GM23338 (cell line): Measurements from ENCODE around the gene FBN2. TPM values are rescaled to one million over a fixed set of nuclear protein-coding genes. Genes with fewer than 3 reads are reported as not detected.

Experiments
- ATAC-seq: fragments of 200-7000 bp; cut with Tn5 transposase; 3 replicates; pipeline ENCODE4 v1.9.1; 2020
- DNase-seq: peaks from one replicate; pipeline ENCODE4 v3.0.0-alpha.2; 2015; ENCODE audit warnings: low spot score
- H2AFZ ChIP-seq: fragments of 200-600 bp; sonication (generic); 2 replicates; pipeline ENCODE4 v1.8.0; 2016; ENCODE audit warnings: antibody characterized with exemption, mild to moderate bottlenecking, moderate library complexity
- H3F3A ChIP-seq: fragments of 200-600 bp; sonication (generic); replicated peaks from 2 replicates; pipeline ENCODE4 v1.8.0; 2017; ENCODE audit warnings: antibody characterized with exemption, mixed run types, low read depth
- H3K27ac ChIP-seq: fragments of 200-600 bp; sonication (generic); 2 replicates; pipeline ENCODE4 v1.6.1; 2016; ENCODE audit warnings: low read depth
- H3K27me3 ChIP-seq: fragments of 200-600 bp; sonication (generic); 2 replicates; pipeline ENCODE4 v1.8.0; 2016; ENCODE audit warnings: mild to moderate bottlenecking, mixed run types, moderate library complexity; ENCODE audit not compliant: insufficient read depth
- H3K36me3 ChIP-seq: fragments of 200-600 bp; sonication (generic); 2 replicates; pipeline ENCODE4 v1.8.0; 2016; ENCODE audit warnings: mild to moderate bottlenecking; ENCODE audit not compliant: insufficient read depth
- H3K4me1 ChIP-seq: fragments of 200-600 bp; sonication (generic); 2 replicates; pipeline ENCODE4 v1.8.0; 2016; ENCODE audit warnings: mild to moderate bottlenecking, moderate library complexity; ENCODE audit not compliant: insufficient read depth
- H3K4me2 ChIP-seq: fragments of 200-600 bp; sonication (generic); 2 replicates; pipeline ENCODE4 v1.7.1; 2017; ENCODE audit warnings: mixed run types
- H3K4me3 ChIP-seq: fragments of 200-600 bp; sonication (generic); 2 replicates; pipeline ENCODE4 v1.6.1; 2016; ENCODE audit warnings: mixed run types
- H3K79me2 ChIP-seq: fragments of 200-600 bp; sonication (generic); replicated peaks from 2 replicates; pipeline ENCODE4 v1.8.0; 2017; ENCODE audit warnings: mild to moderate bottlenecking; ENCODE audit not compliant: insufficient read depth
- H3K9me2 ChIP-seq: fragments of 200-600 bp; sonication (generic); 2 replicates; pipeline ENCODE4 v1.8.0; 2017; ENCODE audit not compliant: insufficient read depth
- H4K20me1 ChIP-seq: fragments of 200-600 bp; sonication (generic); replicated peaks from 2 replicates; pipeline ENCODE4 v1.8.0; 2017; ENCODE audit warnings: mild to moderate bottlenecking; ENCODE audit not compliant: insufficient read depth
- H3K27ac Mint-ChIP-seq: 2 replicates; pipeline ENCODE4 v1.8.0; 2020; ENCODE audit warnings: inconsistent platforms, mild to moderate bottlenecking, moderate library complexity, mixed read lengths
- H3K27me3 Mint-ChIP-seq: 3 replicates; pipeline ENCODE4 v1.8.0; 2022; ENCODE audit warnings: low read depth, mild to moderate bottlenecking, moderate library complexity, mixed read lengths, inconsistent platforms; ENCODE audit not compliant: insufficient read depth, poor library complexity
- H3K36me3 Mint-ChIP-seq: 3 replicates; pipeline ENCODE4 v1.8.0; 2021; ENCODE audit warnings: low read depth, mild to moderate bottlenecking, inconsistent platforms, moderate library complexity, mixed read lengths
- H3K4me1 Mint-ChIP-seq: 3 replicates; pipeline ENCODE4 v1.8.0; 2020; ENCODE audit warnings: mild to moderate bottlenecking, inconsistent platforms, mixed read lengths
- H3K4me3 Mint-ChIP-seq: 3 replicates; pipeline ENCODE4 v1.8.0; 2021; ENCODE audit warnings: moderate library complexity, mild to moderate bottlenecking, inconsistent platforms, mixed read lengths
- H3K9me3 Mint-ChIP-seq: 3 replicates; pipeline ENCODE4 v1.8.0; 2020; ENCODE audit warnings: moderate library complexity, mild to moderate bottlenecking, inconsistent platforms, mixed read lengths
- EZH2phosphoT487 ChIP-seq: fragments of 200-600 bp; sonication (generic); IDR thresholded peaks from one replicate; pipeline ENCODE4 v1.8.1; 2018; ENCODE audit warnings: antibody characterized with exemption; ENCODE audit not compliant: unreplicated experiment
- NANOG ChIP-seq: IDR thresholded peaks from 2 replicates; pipeline ENCODE4 v1.6.1; 2016; ENCODE audit warnings: antibody characterized with exemption, borderline replicate concordance
- POLR2AphosphoS5 ChIP-seq: IDR thresholded peaks from 2 replicates; pipeline ENCODE4 v1.6.1; 2016; ENCODE audit warnings: antibody characterized with exemption, low read depth
- STAT1 ChIP-seq: IDR thresholded peaks from one replicate; pipeline ENCODE4 v1.6.1; 2016; ENCODE audit warnings: antibody characterized with exemption; ENCODE audit not compliant: unreplicated experiment
- ZNF331 ChIP-seq: fragments of 250-450 bp; sonication (Bioruptor Pico); IDR thresholded peaks from 2 replicates; pipeline ENCODE4 v1.5.0; 2020; ENCODE audit warnings: low read depth, mild to moderate bottlenecking, moderate library complexity
- polyA plus RNA-seq: library from polyadenylated mRNA; unstranded; fragments of >200 nt; fragmentation: Nextera tagmentation; extraction: Ambion mirVana; gene quantifications from 2 replicates; pipeline ENCODE4 v1.2.1, GENCODE V29; 2016
- total RNA-seq: library from RNA; depleted of rRNA; stranded (reverse); fragments of >200 nt; shearing (Covaris generic); gene quantifications from 2 replicates; pipeline ENCODE4 v1.2.3, GENCODE V29; 2014
- TF ChIP-seq, protein P1 (sequence below): fragments of 250-450 bp; sonication (Bioruptor Pico); IDR thresholded peaks from 2 replicates; pipeline ENCODE4 v1.5.0; 2020; ENCODE audit warnings: mild to moderate bottlenecking, moderate library complexity
- TF ChIP-seq, protein P2 (sequence below): IDR thresholded peaks from one replicate; pipeline ENCODE4 v1.6.1; 2018; ENCODE audit warnings: antibody characterized with exemption; ENCODE audit not compliant: unreplicated experiment
- TF ChIP-seq, protein P3 (sequence below): IDR thresholded peaks from 2 replicates; pipeline ENCODE4 v1.6.1; 2016; ENCODE audit warnings: antibody characterized with exemption
- TF ChIP-seq, protein P4 (sequence below), 2 experiments: fragments of 200-600 bp in 1 of 2; sonication (generic) in 1 of 2; conservative IDR thresholded peaks; 2 replicates each; pipeline versions ENCODE4 v1.5.1 to v1.6.1; 2016 to 2017; ENCODE audit warnings: antibody characterized with exemption in 2 of 2, low read depth in 2 of 2, mild to moderate bottlenecking in 2 of 2, moderate library complexity in 1 of 2

FBN2 gene
- total and polyA plus RNA-seq, 2 experiments from 2014 or later: 2.6 to 13.6 TPM

DNA sequence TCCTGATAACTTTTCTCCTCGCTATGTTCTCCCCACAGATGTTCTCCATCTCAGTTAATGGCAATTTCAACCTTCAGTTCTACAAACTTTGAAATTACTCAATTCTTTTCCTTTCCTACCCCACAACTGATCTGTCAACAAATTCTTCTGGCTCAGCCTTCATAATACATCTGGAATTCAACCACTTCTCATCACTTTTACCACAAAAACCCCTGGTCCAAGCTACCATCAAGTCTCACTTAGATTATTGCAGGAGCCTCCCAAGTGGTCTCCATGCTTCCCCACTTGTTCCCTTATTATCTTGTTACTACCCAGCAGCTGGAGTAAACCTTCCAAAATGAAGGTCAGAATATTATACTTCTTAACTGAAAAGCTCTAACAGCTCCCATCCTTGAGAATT is 110.1 kb downstream of the FBN2 start (continued):
- TF ChIP-seq, protein P1, sequence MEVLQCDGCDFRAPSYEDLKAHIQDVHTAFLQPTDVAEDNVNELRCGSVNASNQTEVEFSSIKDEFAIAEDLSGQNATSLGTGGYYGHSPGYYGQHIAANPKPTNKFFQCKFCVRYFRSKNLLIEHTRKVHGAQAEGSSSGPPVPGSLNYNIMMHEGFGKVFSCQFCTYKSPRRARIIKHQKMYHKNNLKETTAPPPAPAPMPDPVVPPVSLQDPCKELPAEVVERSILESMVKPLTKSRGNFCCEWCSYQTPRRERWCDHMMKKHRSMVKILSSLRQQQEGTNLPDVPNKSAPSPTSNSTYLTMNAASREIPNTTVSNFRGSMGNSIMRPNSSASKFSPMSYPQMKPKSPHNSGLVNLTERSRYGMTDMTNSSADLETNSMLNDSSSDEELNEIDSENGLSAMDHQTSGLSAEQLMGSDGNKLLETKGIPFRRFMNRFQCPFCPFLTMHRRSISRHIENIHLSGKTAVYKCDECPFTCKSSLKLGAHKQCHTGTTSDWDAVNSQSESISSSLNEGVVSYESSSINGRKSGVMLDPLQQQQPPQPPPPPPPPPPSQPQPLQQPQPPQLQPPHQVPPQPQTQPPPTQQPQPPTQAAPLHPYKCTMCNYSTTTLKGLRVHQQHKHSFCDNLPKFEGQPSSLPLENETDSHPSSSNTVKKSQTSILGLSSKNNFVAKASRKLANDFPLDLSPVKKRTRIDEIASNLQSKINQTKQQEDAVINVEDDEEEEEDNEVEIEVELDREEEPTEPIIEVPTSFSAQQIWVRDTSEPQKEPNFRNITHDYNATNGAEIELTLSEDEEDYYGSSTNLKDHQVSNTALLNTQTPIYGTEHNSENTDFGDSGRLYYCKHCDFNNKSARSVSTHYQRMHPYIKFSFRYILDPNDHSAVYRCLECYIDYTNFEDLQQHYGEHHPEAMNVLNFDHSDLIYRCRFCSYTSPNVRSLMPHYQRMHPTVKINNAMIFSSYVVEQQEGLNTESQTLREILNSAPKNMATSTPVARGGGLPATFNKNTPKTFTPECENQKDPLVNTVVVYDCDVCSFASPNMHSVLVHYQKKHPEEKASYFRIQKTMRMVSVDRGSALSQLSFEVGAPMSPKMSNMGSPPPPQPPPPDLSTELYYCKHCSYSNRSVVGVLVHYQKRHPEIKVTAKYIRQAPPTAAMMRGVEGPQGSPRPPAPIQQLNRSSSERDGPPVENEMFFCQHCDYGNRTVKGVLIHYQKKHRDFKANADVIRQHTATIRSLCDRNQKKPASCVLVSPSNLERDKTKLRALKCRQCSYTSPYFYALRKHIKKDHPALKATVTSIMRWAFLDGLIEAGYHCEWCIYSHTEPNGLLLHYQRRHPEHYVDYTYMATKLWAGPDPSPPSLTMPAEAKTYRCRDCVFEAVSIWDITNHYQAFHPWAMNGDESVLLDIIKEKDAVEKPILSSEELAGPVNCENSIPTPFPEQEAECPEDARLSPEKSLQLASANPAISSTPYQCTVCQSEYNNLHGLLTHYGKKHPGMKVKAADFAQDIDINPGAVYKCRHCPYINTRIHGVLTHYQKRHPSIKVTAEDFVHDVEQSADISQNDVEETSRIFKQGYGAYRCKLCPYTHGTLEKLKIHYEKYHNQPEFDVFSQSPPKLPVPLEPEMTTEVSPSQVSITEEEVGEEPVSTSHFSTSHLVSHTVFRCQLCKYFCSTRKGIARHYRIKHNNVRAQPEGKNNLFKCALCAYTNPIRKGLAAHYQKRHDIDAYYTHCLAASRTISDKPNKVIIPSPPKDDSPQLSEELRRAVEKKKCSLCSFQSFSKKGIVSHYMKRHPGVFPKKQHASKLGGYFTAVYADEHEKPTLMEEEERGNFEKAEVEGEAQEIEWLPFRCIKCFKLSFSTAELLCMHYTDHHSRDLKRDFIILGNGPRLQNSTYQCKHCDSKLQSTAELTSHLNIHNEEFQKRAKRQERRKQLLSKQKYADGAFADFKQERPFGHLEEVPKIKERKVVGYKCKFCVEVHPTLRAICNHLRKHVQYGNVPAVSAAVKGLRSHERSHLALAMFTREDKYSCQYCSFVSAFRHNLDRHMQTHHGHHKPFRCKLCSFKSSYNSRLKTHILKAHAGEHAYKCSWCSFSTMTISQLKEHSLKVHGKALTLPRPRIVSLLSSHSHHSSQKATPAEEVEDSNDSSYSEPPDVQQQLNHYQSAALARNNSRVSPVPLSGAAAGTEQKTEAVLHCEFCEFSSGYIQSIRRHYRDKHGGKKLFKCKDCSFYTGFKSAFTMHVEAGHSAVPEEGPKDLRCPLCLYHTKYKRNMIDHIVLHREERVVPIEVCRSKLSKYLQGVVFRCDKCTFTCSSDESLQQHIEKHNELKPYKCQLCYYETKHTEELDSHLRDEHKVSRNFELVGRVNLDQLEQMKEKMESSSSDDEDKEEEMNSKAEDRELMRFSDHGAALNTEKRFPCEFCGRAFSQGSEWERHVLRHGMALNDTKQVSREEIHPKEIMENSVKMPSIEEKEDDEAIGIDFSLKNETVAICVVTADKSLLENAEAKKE: no peak
- TF ChIP-seq POLR2AphosphoS5: no peak
- no peak for TF ChIP-seq EZH2phosphoT487

DNA sequence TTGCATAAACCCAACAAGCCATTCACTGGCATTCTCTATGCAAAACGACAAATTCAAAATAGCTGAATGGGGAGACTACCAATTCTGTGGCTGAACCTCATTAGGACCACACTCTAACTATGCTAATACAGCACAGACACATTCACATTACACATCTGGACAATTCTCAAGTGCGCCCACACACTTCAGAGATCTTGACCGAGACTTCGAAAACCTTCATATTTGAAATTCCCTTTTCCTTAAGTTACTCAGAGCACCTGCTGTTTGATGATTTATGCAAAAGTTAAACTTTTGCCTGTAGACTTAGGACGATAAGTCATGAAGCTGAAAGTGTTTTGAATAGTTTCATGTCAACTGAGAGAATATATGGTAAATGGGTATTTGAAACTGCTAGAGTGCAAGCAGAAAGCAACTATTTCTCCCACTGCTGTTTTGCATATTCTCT is 111.9 kb downstream of the FBN2 start:
- Mint-ChIP-seq H3K4me1 (peaks cover 16% of the 10 kb centered on the region), H3K27me3 (peaks cover 6% of the 10 kb centered on the region), H3K36me3 (no peaks in the 10 kb centered on the region), H3K9me3 (no peaks in the 10 kb centered on the region), H3K27ac (no peak overlapping the region), H3K4me3 (no peak overlapping the region)
- DNase-seq (no peak), ATAC-seq (no peak)
- Histone ChIP-seq H3K79me2 (no peaks in the 10 kb centered on the region), H3K27ac (no peak overlapping the region), H3K4me1 (peaks cover 8% of the 10 kb centered on the region), H4K20me1 (no peaks in the 10 kb centered on the region), H3K9me2 (peaks cover 8% of the 10 kb centered on the region; the same call in 1 of the 2 replicates), H3K27me3 (no peaks in the 10 kb centered on the region), H3F3A (no peaks in the 10 kb centered on the region), H2AFZ (no peak overlapping the region), H3K4me2 (0 out of 2 replicates have a peak overlapping the region, but pooled peaks have one; percentile 34), H3K36me3 (no peaks in the 10 kb centered on the region), H3K4me3 (no peak overlapping the region)
- TF ChIP-seq NANOG: no peak
- TF ChIP-seq ZNF331 (CRISPR knock-in tag): no peak
- TF ChIP-seq, protein P2, sequence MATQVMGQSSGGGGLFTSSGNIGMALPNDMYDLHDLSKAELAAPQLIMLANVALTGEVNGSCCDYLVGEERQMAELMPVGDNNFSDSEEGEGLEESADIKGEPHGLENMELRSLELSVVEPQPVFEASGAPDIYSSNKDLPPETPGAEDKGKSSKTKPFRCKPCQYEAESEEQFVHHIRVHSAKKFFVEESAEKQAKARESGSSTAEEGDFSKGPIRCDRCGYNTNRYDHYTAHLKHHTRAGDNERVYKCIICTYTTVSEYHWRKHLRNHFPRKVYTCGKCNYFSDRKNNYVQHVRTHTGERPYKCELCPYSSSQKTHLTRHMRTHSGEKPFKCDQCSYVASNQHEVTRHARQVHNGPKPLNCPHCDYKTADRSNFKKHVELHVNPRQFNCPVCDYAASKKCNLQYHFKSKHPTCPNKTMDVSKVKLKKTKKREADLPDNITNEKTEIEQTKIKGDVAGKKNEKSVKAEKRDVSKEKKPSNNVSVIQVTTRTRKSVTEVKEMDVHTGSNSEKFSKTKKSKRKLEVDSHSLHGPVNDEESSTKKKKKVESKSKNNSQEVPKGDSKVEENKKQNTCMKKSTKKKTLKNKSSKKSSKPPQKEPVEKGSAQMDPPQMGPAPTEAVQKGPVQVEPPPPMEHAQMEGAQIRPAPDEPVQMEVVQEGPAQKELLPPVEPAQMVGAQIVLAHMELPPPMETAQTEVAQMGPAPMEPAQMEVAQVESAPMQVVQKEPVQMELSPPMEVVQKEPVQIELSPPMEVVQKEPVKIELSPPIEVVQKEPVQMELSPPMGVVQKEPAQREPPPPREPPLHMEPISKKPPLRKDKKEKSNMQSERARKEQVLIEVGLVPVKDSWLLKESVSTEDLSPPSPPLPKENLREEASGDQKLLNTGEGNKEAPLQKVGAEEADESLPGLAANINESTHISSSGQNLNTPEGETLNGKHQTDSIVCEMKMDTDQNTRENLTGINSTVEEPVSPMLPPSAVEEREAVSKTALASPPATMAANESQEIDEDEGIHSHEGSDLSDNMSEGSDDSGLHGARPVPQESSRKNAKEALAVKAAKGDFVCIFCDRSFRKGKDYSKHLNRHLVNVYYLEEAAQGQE: no peak
- TF ChIP-seq STAT1: no peak
- TF ChIP-seq, protein P3, sequence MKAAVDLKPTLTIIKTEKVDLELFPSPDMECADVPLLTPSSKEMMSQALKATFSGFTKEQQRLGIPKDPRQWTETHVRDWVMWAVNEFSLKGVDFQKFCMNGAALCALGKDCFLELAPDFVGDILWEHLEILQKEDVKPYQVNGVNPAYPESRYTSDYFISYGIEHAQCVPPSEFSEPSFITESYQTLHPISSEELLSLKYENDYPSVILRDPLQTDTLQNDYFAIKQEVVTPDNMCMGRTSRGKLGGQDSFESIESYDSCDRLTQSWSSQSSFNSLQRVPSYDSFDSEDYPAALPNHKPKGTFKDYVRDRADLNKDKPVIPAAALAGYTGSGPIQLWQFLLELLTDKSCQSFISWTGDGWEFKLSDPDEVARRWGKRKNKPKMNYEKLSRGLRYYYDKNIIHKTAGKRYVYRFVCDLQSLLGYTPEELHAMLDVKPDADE: no peak
- no peak for TF ChIP-seq EZH2phosphoT487
- TF ChIP-seq, protein P4, sequence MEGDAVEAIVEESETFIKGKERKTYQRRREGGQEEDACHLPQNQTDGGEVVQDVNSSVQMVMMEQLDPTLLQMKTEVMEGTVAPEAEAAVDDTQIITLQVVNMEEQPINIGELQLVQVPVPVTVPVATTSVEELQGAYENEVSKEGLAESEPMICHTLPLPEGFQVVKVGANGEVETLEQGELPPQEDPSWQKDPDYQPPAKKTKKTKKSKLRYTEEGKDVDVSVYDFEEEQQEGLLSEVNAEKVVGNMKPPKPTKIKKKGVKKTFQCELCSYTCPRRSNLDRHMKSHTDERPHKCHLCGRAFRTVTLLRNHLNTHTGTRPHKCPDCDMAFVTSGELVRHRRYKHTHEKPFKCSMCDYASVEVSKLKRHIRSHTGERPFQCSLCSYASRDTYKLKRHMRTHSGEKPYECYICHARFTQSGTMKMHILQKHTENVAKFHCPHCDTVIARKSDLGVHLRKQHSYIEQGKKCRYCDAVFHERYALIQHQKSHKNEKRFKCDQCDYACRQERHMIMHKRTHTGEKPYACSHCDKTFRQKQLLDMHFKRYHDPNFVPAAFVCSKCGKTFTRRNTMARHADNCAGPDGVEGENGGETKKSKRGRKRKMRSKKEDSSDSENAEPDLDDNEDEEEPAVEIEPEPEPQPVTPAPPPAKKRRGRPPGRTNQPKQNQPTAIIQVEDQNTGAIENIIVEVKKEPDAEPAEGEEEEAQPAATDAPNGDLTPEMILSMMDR (conservative IDR thresholded peaks at IDR 0.05; ENCODE audit: low read depth in 2 of 2): no peak
- TF ChIP-seq POLR2AphosphoS5: no peak
